Parathyroid adenoma (tissue), 2 donors: Measurements from ENCODE around the gene FAM20A.

ENCODE experiments used
- H2AFZ ChIP-seq: fragments of 300-600 bp; sonication (generic); one replicate; pipeline ENCODE4 v1.7.0; 2017; ENCODE audit warnings: antibody characterized with exemption, mild to moderate bottlenecking
- H3K27ac ChIP-seq: fragments of 300-600 bp; sonication (generic); one replicate; pipeline ENCODE4 v1.7.0; 2017
- H3K27me3 ChIP-seq: fragments of 300-600 bp; sonication (generic); one replicate; pipeline ENCODE4 v1.7.0; 2017; ENCODE audit warnings: low read length; ENCODE audit not compliant: control insufficient read depth, insufficient read depth
- H3K36me3 ChIP-seq: fragments of 300-600 bp; sonication (generic); one replicate; pipeline ENCODE4 v1.7.0; 2017; ENCODE audit warnings: low read length; ENCODE audit not compliant: control insufficient read depth, insufficient read depth
- H3K4me1 ChIP-seq: fragments of 300-600 bp; sonication (generic); one replicate; pipeline ENCODE4 v1.7.0; 2017; ENCODE audit warnings: control low read depth
- H3K4me2 ChIP-seq: fragments of 300-600 bp; sonication (generic); one replicate; pipeline ENCODE4 v1.7.0; 2017; ENCODE audit warnings: low read length
- H3K4me3 ChIP-seq: fragments of 300-600 bp; sonication (generic); one replicate; pipeline ENCODE4 v1.7.0; 2017; ENCODE audit warnings: low read depth, low read length
- H3K79me2 ChIP-seq: fragments of 300-600 bp; sonication (generic); one replicate; pipeline ENCODE4 v1.7.0; 2017; ENCODE audit warnings: control low read depth
- H3K9ac ChIP-seq: fragments of 300-600 bp; sonication (generic); one replicate; pipeline ENCODE4 v1.7.0; 2017; ENCODE audit warnings: mild to moderate bottlenecking
- H3K9me3 ChIP-seq: fragments of 300-600 bp; sonication (generic); one replicate; pipeline ENCODE4 v1.7.0; 2017; ENCODE audit warnings: low read length; ENCODE audit not compliant: control insufficient read depth
- TF ChIP-seq, protein P1 (sequence below): fragments of 300-600 bp; sonication (generic); IDR thresholded peaks from one replicate; pipeline ENCODE4 v1.7.0; 2017; ENCODE audit warnings: antibody characterized with exemption, mild to moderate bottlenecking
- donor health status: primary hyperparathyroidism.

Gene FAM20A

GRCh38 chr17:68512960-68513474 lies 88.2 kb downstream of the FAM20A start:
- TF ChIP-seq, protein P1, sequence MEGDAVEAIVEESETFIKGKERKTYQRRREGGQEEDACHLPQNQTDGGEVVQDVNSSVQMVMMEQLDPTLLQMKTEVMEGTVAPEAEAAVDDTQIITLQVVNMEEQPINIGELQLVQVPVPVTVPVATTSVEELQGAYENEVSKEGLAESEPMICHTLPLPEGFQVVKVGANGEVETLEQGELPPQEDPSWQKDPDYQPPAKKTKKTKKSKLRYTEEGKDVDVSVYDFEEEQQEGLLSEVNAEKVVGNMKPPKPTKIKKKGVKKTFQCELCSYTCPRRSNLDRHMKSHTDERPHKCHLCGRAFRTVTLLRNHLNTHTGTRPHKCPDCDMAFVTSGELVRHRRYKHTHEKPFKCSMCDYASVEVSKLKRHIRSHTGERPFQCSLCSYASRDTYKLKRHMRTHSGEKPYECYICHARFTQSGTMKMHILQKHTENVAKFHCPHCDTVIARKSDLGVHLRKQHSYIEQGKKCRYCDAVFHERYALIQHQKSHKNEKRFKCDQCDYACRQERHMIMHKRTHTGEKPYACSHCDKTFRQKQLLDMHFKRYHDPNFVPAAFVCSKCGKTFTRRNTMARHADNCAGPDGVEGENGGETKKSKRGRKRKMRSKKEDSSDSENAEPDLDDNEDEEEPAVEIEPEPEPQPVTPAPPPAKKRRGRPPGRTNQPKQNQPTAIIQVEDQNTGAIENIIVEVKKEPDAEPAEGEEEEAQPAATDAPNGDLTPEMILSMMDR: no peak
- Histone ChIP-seq H3K27ac (peak overlapping the region; percentile 99), H3K9ac (peak overlapping the region; percentile 97), H3K79me2 (peaks cover 28% of the 10 kb centered on the region), H3K27me3 (no peaks in the 10 kb centered on the region), H3K4me3 (peak overlapping the region; percentile 98), H3K4me2 (peak overlapping the region; percentile 97), H2AFZ (peak overlapping the region; percentile 89), H3K36me3 (no peaks in the 10 kb centered on the region), H3K4me1 (peaks cover 26% of the 10 kb centered on the region), H3K9me3 (no peaks in the 10 kb centered on the region)

GRCh38 chr17:68512247-68512959 lies 88.8 kb downstream of the FAM20A start, which contains the start of gene PRKAR1A:
Gene PRKAR1A (plus strand): TSS chr17:68512430. CDS start chr17:68515400, 2,970 bp downstream.
- no peaks in the 10 kb centered on the region for H3K9me3 ChIP-seq

GRCh38 chr17:68511671-68512246 lies 89.4 kb downstream of the FAM20A start:
- TF ChIP-seq, protein P1: peak; percentile 33

More at GRCh38 chr17:68512247-68512959, 88.8 kb downstream of the FAM20A start, which contains the start of gene PRKAR1A:
- peak within 1 kb of the TSS; percentile 99 for H3K27ac ChIP-seq
- no peaks in the 10 kb centered on the region for H3K36me3 ChIP-seq
- TF ChIP-seq, protein P1: no peak
- H3K4me3 ChIP-seq: peak within 1 kb of the TSS; percentile 98
- H3K4me2 ChIP-seq: peak within 1 kb of the TSS; percentile 97
- no peaks in the 10 kb centered on the region for H3K27me3 ChIP-seq
- H3K9ac ChIP-seq: peak within 1 kb of the TSS; percentile 97
- peak within 1 kb of the TSS; percentile 89 for H2AFZ ChIP-seq
- H3K4me1 ChIP-seq: peaks cover 29% of the 10 kb centered on the region
- H3K79me2 ChIP-seq: peaks cover 22% of the 10 kb centered on the region

GRCh38 chr17:68511254-68511670 lies 89.9 kb downstream of the FAM20A start:
- H3K36me3 ChIP-seq: no peaks in the 10 kb centered on the region
- peaks cover 18% of the 10 kb centered on the region for H3K79me2 ChIP-seq
- peak overlapping the region; percentile 98 for H3K4me3 ChIP-seq
- H3K27me3 ChIP-seq: no peaks in the 10 kb centered on the region
- TF ChIP-seq, protein P1: no peak
- no peaks in the 10 kb centered on the region for H3K9me3 ChIP-seq
- peak overlapping the region; percentile 31 for H3K9ac ChIP-seq
- peak overlapping the region; percentile 99 for H3K27ac ChIP-seq
- H2AFZ ChIP-seq: peak overlapping the region; percentile 89
- peak overlapping the region; percentile 97 for H3K4me2 ChIP-seq
- peaks cover 25% of the 10 kb centered on the region for H3K4me1 ChIP-seq

More at GRCh38 chr17:68511671-68512246, 89.4 kb downstream of the FAM20A start:
- H3K27ac ChIP-seq: peak overlapping the region; percentile 99
- H2AFZ ChIP-seq: peak overlapping the region; percentile 89
- peak overlapping the region; percentile 97 for H3K4me2 ChIP-seq
- peaks cover 18% of the 10 kb centered on the region for H3K79me2 ChIP-seq
- H3K9ac ChIP-seq: peak overlapping the region; percentile 97
- no peaks in the 10 kb centered on the region for H3K27me3 ChIP-seq
- no peaks in the 10 kb centered on the region for H3K36me3 ChIP-seq
- peak overlapping the region; percentile 98 for H3K4me3 ChIP-seq
- H3K9me3 ChIP-seq: no peaks in the 10 kb centered on the region
- H3K4me1 ChIP-seq: peaks cover 25% of the 10 kb centered on the region
